DMS114 treated with DMSO at 0.1 percent for 48 hours (cell line): ENCODE results near the gene ACTA2.

Experiments
- DNase-seq: peaks from one replicate; lab custom pipeline; 2025; ENCODE audit not compliant: unreplicated experiment; lab: John Stamatoyannopoulos, UW

The ACTA2 gene

DNA sequence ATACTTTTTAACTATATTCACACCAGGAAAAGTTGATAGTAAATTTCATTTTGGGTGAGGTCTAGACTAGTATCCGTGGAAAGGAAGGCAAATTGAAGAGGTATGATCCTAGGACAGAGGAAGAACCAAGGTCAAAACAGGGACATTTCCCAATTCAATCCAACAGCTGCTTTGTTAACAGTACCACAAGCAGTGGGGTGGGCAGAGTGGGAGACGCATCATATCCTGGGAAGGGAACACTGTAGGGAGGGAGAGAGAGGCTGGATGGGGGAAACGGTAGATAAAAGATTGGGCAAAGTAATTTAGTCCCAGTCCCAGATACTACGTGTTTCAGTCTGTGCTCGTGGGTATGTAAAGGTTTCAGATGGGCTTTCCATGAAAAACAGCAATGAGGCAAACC lies 28.9 kb upstream of the ACTA2 start:
- DNase-seq: no peak

DNA sequence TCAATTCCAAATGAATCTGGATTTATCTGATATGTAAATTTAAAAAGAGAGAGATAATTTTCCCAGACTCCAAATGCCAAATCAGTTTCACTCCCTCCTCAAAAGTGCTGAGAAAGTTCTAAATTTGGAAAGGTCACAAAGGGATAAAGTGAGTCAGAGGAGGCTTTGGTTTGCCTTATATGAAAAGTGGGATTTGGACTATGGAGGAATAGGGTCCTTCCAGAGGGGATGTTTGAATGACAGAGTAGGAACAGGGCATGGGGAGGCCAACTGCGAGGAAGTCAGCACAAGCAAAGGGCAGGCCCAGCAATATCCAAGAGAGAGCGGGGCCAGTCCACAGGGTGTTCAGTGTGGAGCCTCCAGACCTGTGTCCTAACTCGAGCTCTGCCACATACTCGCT lies 28.2 kb upstream of the ACTA2 start:
- no peak for DNase-seq

DNA sequence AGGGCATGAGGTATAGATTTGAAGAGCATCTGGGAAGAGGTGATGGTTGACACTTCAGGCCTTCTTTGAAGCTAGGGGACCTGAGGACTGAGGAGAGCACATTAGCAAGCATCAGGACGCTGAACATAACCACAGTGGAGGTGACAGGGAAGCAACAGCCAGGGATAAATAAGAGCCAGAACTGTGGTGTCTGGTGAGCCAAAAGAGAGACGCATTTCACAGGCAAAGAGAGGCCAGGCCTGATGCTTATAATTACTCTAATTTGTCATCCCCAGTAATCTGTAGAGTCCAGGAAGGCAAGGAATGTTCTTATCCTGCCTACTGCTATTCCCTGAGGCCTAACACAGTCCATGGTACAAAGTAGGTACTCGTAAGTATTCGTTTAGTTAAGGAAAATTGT lies 27.7 kb upstream of the ACTA2 start:
- DNase-seq: no peak

DNA sequence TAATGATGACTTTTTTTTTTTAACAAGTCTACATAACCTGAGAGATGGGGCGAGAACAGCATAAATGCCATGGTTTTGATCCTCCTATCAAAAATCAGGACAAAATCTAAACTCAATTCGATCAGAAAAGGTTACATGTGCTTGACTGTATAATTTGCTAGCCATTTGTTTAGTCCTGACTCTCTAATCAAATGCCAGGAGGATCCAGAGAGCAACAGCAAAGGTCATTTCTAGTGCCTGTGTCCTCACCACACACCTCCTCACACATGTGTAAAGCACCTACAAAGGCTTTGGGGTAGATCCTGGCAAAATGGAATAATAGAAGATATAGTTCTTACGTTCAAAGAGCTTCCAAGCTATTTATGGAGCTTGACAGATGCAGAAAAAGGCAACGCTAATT lies 27.0 kb upstream of the ACTA2 start:
- DNase-seq: no peak

DNA sequence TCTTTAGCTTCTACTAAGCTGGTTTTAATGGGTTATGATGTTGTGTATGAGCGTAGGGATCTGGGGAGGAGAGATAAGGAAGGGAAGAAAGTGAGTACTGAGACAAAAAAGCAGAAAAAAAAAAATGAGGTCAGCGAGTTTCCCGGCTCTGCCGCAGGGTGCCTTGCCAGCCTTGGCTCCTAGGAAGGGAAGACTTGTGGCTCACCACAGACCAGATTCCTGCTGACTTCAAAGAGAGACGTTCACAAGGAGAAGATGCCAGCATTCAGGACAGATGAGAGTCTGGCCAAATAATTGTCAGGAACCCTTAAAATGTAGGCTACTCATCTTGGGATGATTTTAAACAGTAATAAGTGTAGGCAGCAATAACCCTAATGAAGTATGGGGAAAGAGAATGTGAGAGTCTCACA lies 26.6 kb upstream of the ACTA2 start:
- DNase-seq: no peak

DNA sequence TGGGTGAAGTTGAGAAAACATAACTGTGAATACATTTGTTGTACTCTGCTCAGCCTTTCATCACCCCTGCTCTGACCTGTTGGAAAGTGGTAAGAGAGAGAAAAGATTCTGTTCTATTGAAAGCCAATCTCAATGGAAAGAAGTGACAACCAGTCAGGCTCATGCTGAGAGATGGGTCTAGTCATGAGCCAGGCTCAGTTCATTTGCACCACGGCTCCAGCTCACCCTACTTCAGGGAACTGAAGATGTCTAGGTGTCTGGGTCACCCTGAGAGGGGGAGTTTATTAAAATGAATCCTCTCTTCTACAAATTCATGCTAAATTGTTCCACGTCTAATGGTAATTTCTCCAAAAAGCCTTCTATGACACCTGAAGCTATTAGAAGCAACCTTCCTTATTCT lies 25.9 kb upstream of the ACTA2 start:
- DNase-seq: no peak

DNA sequence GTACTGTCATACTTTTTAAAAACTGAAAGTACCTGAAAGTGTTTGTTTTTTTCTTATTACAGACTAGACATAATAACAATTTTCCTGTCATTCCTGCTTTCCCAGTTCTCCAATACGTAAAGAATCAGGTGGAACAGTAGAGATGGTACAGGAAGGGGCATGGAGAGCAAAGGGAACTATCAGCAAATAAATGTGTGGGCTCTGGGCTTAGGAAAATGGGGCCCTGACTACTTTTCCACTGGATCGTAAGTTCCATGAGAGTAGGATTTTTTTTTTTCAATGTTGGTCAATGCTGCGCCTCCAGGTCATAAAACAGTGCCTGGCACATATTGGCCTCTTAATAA lies 22.8 kb upstream of the ACTA2 start:
- DNase-seq: no peak

DNA sequence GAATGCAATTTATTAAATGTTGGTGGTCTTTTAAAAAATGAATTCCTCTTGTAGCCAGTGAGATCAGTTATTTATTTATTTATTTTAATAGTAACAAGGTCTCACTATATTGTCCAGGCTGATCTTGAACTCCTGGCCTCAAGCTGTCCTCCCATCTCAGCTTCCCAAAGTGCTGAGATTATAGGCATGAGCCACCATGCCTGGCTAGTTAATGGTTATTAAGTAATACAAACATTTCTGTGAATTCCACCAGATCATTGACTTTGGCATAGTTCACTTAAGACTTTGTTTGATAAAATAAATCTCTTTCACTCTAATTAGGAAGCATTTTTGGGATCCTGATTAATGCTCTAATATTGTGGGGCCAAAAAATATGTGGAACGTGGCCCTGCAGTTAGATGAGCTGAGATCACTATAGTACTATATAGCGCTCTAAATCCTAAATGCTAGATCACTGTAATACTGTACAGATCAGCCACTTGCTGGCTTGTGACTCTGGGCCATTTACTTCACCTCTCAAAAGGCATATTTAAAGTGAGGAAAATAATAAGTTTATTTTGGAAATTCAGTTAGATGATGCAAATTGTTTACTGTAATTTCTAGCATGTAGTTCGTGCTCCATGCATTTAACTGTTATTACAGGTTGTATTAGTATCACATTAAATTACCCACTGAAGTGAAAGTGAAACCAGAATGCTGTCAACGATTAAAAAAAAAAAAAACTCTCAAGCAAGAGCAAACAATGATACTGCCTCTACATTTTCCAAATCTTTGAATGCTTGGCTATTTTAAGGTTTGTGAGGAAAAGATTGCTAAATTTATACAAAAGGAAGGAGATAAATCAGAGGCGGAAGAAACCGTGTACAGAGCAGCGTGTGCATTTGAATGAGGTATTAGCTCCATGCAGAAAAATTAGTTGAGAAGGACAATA lies 22.1 kb upstream of the ACTA2 start:
- DNase-seq: no peak

DNA sequence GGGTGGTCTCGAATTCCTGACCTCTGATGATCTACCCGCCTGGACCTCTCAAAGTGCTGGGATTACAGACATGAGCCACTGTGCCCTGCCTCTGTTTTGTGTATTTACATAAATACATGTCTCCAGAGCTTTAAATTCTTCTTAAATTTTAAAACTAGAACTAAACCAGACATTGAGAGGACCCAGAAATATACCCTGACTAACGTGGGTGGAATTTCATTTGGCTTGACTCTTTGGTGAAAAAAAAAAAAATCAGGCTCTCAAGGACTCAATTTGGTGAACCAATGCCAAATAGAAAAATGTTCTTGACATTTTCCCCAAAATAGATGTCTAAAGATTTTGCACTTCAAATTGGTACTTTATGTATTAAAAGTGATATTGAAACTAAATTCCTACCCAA lies 21.4 kb upstream of the ACTA2 start:
- DNase-seq: no peak

DNA sequence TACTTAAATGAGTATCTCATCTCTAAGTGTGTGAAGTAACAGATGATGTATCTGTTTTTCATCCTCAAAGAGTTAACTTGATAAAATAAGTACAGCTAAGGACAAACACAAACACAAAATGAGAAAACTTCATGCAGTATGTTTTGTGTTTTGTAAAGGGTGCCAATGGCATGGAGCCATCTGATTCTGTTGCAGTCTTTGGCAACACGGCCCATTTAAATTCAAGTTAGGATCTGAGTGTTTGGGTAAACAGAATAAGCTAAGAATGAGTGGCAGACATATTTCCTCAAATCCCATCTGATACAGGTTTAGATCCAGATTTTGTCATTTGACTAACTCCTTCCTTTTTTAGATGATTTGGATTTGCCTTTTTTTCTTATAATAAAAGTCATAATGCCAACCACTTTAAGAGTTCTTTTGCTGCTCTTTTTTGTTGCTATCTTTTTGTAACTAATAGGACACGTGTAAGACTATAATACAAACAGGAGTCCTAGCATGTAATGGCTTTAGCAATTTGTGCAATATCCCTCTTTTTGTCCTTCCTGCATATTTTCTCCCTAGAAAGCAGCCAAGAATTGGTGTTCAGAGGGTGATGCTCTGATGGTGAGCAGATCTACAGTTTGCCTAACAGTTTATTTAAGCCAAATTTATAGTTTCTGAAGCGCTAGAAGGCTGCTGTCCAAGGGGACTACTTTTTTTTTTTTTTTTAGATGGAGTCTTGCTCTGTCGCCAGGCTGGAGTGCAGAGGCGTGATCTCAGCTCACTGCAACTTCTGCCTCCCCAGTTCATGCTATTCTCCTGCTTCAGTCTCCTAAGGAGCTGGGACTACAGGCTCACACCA lies 18.9 kb upstream of the ACTA2 start:
- no peak for DNase-seq

DNA sequence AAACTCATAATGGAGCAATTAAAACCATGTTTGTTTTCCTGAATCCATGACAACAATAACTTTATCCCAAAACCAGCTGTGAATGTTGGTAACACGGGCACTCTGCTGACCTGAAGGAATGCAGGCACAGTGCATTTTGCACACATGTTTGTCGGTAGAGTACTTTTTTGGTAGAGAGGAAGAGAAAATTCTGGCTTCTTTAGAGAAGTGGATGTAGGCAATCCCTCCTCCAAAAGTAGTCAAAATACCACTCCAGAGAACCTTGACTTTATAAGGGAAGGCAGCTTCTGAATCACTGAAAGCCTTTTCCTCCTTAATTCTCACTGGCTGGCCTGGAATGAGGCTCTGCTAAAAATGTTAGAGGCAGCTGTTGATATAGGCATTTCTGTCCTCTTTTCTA lies 15.8 kb upstream of the ACTA2 start:
- DNase-seq: no peak

DNA sequence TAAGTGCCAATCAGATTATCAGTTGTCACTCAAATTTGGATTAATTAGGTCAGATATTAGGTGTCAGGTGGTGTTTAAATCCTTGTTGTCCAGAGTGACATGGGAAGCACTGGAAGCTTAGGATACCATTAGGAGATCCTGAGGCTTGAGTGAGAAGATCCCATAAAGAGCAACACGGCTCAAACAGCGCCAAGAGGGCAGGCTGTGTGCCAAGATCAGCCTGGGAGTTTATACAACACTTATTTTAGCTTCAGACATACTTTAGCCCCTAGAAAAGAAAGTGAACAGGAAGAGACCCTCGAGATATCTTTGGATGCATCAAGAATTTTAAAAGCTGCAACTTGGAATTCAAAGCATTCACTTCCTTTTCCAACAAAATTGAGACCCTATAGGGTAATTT lies 14.2 kb upstream of the ACTA2 start:
- DNase-seq: no peak

DNA sequence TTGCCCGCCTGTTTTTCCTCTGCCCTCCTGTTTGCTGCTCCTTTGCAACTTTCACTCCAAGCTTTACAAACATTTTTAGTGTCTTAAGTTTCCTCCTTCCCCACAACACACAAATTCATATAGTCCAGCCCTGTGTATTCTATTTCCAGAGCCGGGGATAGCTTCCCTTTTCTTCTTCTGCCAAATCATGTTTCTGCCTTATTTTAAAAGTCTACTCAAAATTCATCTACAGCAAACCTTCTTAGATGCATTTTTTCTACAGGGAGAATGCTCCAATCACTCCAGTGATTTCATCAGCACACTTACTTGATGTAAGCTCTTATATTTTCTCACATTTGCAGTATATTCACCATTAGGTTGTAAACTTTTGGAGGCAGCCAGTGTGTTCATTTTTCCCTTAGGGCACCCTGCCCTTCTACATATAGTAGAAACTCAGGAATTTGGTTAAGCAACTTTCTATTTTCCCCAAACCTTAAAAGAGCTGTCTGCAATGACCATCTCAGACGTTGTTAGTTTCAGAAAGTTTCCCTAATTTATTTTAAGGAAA lies 12.4 kb upstream of the ACTA2 start:
- DNase-seq: no peak

DNA sequence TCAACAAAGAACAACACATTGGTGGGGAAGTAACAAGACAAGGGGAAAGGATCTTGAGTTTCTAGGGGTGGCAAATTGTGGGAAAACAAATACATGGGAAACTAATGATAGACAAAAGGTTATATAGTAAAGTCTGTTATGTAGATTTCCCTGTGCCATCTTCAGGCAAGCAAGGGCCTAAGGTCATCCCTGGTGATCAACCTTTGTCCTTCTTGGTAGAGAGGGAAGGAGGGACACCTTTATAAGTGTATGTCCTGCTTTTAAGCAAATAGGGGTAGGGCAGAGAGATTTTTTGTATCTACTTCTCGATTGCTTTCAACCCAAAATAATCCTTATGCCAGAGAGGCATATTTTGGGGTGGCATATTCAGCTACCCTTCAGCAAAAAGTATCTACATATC lies 11.8 kb upstream of the ACTA2 start:
- DNase-seq: no peak

DNA sequence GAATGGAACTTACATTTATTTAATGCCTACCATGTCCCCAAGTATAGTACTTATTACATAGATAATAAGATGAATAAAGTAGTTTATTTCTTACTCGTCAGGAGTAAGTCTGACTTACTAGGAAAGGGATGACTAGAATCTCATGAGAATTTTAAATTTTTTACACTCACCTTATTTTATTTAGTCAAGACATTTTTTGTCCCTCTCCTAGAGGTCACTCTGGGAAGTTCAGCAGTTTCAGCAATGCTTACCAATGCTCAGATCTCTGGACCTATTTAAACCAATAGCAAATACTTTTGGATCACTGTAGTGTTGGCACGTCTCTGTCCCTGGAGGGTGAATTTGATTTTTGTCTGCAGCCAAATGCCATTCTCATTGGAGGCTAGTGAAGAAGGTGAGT lies 10.7 kb upstream of the ACTA2 start:
- DNase-seq: no peak

DNA sequence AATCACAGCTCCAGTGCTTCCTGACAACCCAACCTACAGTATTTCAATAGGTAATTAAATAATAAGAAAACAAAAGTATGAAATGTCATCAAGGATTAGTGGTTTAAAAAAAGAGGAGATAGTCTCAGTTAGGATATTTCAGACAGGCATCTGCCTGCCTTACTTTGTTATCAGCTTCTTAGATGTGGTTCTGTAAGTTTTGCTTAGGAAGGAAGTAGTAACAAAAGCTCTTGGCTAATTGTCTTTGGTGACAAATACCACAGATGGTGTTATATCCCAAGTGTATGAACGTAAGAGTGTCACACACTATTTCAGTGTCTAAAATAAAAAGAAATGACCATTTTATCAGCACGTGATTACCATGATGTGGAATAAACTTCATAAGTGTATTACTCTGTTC lies 9.8 kb upstream of the ACTA2 start:
- DNase-seq: no peak

DNA sequence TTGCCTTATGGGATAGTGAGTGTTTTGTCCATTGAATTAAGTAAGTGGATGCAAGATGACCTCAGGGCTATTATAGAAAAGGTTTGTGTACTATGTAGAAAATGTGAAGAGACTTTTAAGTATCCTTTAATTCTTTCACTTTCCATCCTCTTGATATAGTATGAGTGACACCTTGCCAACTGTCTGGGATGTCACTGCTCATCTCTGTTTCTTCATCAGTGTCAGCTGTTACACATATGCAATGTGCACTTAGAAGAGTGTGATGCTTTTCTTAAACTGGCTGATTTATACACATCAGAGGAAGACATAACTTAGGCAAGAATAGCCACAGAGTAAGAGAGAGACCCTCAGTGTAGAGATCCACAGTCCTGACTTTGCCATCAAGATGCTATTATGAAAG lies 8.7 kb upstream of the ACTA2 start:
- DNase-seq: no peak

DNA sequence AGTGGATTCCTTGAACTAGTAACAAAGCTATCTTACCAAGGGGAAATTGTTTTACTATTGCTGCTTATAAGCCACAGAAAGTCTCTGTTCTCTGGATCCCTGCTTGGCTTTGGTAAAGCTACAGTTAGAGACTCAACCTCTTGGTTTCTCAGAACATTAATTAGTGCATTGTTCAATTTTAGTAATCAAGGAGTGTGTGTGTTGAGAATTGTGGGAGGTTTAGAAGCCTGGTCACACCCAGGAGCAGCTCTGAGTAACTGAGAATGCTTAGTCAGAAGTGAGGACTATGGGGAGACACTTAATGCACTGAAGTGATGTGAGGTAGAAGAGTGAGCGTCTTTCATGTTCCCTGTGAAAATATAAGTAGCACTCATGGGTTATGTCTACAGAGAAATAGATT lies 8.2 kb upstream of the ACTA2 start:
- DNase-seq: no peak

DNA sequence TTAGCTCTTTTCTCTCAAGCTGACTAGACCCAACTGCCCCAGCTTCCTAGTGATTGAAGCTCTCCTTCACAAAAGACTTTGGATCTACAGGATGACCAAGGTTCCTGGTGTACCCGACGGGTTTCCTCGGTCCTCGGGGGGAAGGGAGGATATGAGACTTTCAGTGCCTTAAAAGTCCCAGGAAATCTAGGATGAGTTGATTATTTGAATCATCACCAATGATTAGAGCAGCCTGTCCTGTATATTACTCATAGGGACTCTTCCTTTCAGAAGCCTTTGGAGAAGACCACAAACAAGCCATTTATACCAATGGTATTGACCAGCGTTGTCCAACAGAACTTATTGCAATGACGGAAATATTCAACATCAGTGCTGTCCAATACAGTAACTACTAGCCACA lies 6.1 kb upstream of the ACTA2 start:
- no peak for DNase-seq

DNA sequence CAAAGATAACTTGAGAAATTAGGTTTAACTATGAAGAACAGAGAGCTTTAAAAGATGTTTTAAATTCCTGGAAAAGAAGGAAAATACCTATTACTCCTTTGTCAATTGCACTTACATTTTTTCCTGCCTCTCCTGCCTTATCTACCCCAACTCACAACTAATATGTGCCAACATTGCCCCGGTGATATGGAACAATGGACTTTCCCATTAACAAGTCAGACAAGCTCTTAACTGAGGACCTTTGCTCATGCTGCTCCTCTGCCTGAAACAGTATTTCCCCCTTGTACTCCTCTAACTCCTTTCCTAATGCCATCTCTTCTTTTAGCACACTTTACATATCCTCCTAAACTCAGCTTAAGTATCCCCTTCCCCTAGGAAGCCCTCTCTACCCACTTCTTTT lies 4.8 kb upstream of the ACTA2 start:
- no peak for DNase-seq

DNA sequence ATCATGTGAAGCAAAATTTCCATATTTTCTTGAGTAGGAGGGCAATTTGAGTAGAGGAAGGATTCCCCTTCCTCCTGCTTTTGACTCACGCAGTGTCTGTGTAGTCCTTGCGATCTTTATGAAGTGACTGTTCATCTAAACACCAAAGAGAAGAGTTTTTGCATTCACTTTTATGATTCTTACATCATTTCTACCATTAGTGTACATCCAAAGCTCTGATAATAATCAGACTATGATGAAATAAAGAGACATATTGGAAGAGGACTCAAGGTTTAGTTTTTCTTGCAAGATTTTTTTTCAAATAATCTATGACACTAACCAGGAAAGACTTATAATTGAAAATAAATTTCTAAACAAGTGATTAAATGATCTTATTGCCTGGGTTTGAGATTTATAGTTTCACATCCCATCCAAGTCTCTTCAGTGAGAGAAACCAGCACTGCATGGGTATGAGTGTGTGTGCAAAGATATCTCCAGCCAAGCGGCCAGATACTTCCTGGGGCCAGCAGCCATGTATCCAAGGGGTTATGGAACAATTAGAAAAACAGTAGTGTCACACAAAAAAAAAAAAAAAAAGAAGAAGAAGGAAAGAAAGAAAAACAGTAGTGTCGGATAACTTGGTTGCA lies 2.0 kb upstream of the ACTA2 start:
- no peak for DNase-seq

DNA sequence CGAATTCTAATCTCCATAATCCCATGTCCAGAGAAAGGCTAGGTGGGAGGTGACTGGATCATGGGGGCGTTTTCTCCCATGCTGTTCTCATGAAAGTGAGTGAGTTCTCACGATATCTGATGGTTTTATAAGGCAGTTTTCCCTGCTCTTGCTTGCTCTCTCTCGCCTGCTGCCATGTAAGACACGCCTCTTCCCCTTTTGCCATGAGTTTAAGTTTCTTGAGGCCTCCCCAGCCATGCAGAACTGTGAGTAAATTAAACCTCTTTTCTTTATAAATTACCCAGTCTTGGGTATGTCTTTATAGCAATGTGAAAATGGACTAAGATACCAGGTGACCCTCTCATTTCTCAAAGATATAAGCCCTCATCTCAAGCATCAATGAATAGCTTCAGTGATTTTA lies 1.1 kb upstream of the ACTA2 start:
- DNase-seq: no peak
